Mesodermal cell (in vitro differentiated cells): ENCODE results near the gene HAND1.
A peak's percentile ranks its signal among the peaks of the same experiment; 100 is the strongest.

Experiments
- H3K27ac ChIP-seq: 2 replicates; pipeline ENCODE4 v1.7.0; 2013; ENCODE audit warnings: mild to moderate bottlenecking, low read depth, low read length, moderate library complexity; ENCODE audit not compliant: severe bottlenecking
- H3K36me3 ChIP-seq: 2 replicates; pipeline ENCODE4 v1.7.1; 2013; ENCODE audit warnings: mild to moderate bottlenecking, low read length, moderate library complexity; ENCODE audit not compliant: control insufficient read depth, insufficient read depth
- H3K4me1 ChIP-seq: one replicate; pipeline ENCODE4 v1.7.1; 2013; ENCODE audit warnings: mild to moderate bottlenecking, low read length; ENCODE audit not compliant: insufficient read depth, control insufficient read depth, poor library complexity, severe bottlenecking
- H3K4me3 ChIP-seq: 2 replicates; pipeline ENCODE4 v1.7.0; 2013; ENCODE audit warnings: low read length, control low read depth, mild to moderate bottlenecking; ENCODE audit not compliant: insufficient read depth, poor library complexity, severe bottlenecking; ENCODE audit errors: extremely low read depth
- H3K9me3 ChIP-seq: 2 replicates; pipeline ENCODE4 v1.7.1; 2013; ENCODE audit warnings: mild to moderate bottlenecking, low read length, moderate library complexity; ENCODE audit not compliant: control insufficient read depth
- WGBS, 2 experiments: methylation state at CpG; one replicate each; pipeline ENCODE4 v1.1.5; 2013; ENCODE audit warnings: missing lambda C conversion rate in 2 of 2; ENCODE audit not compliant: insufficient coverage in 2 of 2; 5-methylcytosine and 5-hydroxymethylcytosine counted together

Gene HAND1

DNA sequence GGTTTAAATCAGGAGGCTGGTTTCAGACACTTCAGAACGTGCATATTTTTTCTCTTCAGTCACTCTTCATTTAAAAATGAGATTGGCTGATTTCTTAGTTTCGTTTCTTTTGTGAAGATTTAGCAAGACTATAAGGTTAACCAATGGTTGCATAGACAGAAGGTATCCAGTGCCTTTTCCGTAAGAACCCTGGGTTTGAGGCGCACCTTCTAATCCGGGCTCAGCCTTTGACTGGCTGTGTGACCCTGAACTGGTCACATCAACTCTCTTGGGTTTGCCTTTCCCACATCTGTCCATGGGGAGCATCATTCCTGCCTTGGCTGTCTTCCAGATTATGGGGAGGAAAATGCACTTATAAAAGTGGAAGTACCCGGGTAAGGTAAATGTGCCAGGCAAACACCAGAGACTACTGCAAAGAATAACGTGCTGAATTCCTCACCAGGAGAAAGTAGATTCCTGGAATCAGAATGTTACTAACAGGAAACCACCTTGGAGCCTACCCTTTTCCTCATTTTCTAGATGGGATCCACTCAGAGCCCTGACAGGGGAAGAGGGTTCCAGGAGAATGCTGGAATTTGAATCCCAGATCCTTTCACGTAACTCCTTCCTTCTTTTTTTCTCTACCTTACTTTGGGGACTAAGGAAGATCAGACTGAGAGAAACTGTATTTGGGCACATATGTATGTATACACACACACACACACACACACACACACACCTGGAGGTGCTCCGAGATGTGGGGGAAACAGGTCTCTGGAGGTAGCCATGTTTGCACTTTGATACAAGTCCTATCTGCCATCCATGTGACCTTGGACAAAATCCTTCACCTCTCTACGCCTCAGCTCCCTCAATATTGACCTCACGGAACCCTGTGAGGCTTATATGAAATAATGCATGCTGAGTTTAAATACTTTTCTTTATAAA lies 6.8 kb downstream of the HAND1 start:
- WGBS, 2 experiments = 10 to 21% methylated on average over 4 to 5 of the region's 11 CpGs
- H3K4me1 ChIP-seq = peaks cover 34% of the 10 kb centered on the region
- no peaks in the 10 kb centered on the region for H3K9me3 ChIP-seq
- H3K4me3 ChIP-seq = no peak overlapping the region
- peaks cover 26% of the 10 kb centered on the region for H3K36me3 ChIP-seq
- H3K27ac ChIP-seq = peak overlapping the region; percentile 52

DNA sequence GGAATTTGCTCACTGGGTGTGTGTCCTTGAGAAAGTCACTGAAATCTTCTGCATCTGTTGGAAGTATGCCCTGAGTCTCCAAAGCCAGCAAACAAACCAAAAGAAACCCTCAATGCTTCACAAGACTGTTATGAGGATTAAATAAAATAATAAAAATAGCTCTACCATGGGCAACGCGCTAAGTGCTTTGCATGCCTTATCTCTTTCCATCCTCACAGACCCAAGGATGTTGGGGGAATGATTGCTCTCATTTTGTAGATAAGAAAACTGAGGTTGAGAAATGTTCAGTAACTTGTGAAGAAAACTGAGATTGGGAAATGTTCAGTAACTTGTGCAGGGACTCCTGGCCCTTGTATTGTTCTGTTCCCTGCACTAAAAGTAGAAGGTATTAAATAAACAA lies 7.9 kb downstream of the HAND1 start:
- no peaks in the 10 kb centered on the region for H3K9me3 ChIP-seq
- no CpG with 5 or more reads among the region's 2 CpGs for WGBS, 2 experiments

DNA sequence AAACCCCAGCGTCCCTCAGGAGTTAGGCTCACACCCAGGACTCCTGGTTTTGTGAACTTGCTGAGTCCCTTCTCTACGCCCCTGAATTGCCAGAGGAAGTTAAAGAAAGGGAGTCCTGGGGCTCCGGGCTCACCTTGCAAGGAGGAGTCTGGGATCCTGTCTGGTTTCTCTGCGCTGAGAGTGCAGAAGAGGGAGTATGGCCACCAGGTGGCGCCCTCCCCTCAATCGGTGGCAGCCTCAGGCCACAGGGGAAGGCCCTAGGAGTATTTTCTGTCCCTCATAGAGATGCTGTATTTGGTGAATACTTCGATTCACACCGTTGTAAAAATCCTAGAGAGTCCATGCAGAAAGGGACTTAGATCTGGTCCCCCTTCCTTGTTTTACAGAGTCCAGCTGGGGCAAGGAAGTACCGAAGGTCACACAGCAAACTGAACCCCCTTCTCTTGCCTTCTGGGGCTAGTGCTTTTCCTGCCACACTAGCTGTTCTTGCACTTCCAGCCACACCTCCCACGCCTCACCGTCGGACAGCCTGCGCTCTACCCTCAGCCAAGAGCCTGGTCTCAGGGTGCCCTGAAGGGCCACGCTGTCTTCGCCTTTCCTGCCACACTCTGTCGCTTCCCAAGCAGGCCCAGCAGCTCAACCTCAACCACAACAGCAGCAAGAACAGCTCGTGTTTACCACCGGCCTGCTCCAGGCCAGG lies 10.2 kb downstream of the HAND1 start:
- Histone ChIP-seq H3K9me3 (no peaks in the 10 kb centered on the region), H3K4me3 (no peak overlapping the region), H3K4me1 (peaks cover 26% of the 10 kb centered on the region), H3K27ac (peak overlapping the region; percentile 39), H3K36me3 (no peaks in the 10 kb centered on the region)
- 33 to 47% methylated on average over 15 to 18 of the region's 18 CpGs for WGBS, 2 experiments

More for the DNA sequence above, 7.9 kb downstream of the HAND1 start:
- Histone ChIP-seq H3K4me3 (no peak overlapping the region), H3K36me3 (peaks cover 16% of the 10 kb centered on the region), H3K27ac (peak overlapping the region; percentile 52), H3K4me1 (peaks cover 34% of the 10 kb centered on the region)

DNA sequence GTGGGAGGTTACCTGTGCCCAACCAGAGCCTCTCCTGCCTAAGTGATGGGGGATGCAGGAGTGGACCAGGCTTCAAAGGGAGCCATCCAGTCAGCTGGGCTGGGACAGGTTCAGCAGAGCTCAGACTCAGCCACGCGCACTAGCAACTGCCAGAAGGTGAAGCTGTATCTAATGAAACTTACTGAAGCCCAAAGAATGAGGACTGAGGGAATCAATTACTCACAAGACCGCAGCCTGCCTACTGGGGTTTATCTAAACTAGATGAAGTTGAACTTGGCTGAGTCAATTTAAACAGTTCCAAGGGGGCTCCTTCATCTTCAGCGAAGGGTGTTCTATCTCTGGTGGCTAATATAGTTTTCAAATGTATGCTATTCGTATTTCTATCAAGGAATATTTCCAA lies 11.4 kb downstream of the HAND1 start:
- 77 to 86% methylated on average over 4 of the region's 5 CpGs for WGBS, 2 experiments
- Histone ChIP-seq H3K4me1 (peaks cover 22% of the 10 kb centered on the region), H3K9me3 (no peaks in the 10 kb centered on the region), H3K4me3 (no peak overlapping the region), H3K36me3 (no peaks in the 10 kb centered on the region), H3K27ac (no peak overlapping the region)

DNA sequence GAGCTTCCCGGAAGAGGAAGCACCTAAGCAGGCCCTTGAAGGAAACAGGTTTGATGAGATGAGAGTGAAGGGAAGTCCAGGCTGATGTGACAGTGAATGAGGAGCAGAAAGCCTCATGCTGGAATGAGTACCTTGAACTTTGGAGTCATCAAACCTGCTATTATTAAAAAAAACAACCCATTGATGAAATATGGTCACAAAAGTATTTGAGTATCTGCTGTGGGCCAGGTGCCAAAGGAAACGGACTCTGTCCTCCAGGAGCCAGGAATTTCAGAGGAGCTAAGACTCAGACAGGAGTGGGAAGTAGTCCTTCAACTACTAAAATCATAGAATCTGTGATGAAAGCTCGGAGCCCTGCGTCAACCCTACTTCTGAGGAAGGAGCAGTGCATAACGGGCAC lies 11.9 kb downstream of the HAND1 start:
- no peak overlapping the region for H3K4me3 ChIP-seq
- 85 to 97% methylated on average over 5 of the region's 5 CpGs for WGBS, 2 experiments

DNA sequence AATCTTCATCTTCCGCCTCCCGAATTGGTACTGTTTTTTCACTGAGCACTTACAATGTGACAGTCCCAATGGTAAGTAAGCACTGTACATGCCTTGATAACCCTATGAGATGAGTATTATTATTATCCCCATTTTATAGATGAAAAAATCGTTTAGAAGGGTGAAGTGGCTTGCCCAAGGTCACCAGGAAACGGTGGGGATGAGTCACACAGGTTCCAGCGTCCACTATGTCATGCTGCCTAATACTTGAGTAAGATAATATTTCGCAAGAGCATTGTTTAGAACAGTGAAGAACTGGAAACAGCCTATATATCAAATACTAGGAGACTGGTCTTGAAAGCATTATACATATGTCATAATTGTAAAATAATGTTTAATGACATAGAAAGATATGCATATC lies 12.9 kb downstream of the HAND1 start:
- Histone ChIP-seq H3K9me3 (no peaks in the 10 kb centered on the region), H3K4me3 (no peak overlapping the region), H3K4me1 (peaks cover 7% of the 10 kb centered on the region), H3K36me3 (peaks cover 4% of the 10 kb centered on the region), H3K27ac (no peak overlapping the region)
- 69% methylated on average over 3 of the region's 6 CpGs; no CpG with 5 or more reads in 1 of the 2 experiments for WGBS, 2 experiments

More for the DNA sequence above, 11.9 kb downstream of the HAND1 start:
- Histone ChIP-seq H3K27ac (no peak overlapping the region), H3K4me1 (peaks cover 17% of the 10 kb centered on the region), H3K9me3 (no peaks in the 10 kb centered on the region), H3K36me3 (no peaks in the 10 kb centered on the region)

DNA sequence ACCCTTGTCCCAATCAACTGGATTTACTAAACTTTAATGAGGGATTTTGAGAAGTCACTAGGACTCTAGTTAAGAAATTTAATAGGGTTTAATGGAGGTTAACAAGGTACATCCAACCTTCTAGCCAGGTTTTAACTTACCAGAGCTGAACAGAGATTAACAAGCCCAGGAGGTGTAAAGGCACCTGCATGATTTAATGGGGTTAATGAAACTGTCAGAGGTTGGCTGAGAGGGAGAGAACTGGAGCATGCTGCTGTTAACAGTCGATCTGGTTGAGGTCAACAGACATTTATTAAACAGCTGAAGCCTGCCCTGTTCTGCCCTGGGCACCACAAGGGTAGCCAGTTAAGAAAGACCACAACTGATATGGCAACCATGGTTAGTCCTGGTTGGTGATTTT lies 13.6 kb downstream of the HAND1 start:
- WGBS, 2 experiments = 60 to 80% methylated on average over 1 of the region's 1 CpG
- no peak overlapping the region for H3K4me3 ChIP-seq
- no peak overlapping the region for H3K27ac ChIP-seq
- H3K9me3 ChIP-seq = no peaks in the 10 kb centered on the region
- peaks cover 4% of the 10 kb centered on the region for H3K36me3 ChIP-seq
- peaks cover 7% of the 10 kb centered on the region for H3K4me1 ChIP-seq

DNA sequence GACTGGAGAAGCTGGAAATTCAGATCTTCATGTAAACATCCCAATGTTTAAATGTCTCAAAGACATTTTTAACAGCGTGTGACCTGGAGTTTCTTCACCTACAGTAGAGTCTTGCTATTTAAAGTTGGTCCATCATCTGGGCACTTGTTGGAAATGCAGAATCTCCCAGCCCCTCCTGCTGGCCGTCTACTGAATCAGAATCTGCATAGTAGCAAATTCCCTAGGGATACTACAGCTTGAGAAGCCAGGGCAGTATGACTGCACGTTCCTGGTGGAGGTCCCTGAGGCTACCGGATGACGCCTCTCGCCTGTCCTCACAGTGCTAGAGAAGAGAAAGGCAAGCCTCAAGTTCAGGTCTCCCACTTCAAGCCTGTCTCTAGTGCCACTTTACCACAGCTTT lies 16.5 kb downstream of the HAND1 start:
- Histone ChIP-seq H3K4me3 (no peak overlapping the region), H3K27ac (no peak overlapping the region), H3K36me3 (peaks cover 27% of the 10 kb centered on the region), H3K9me3 (no peaks in the 10 kb centered on the region), H3K4me1 (no peaks in the 10 kb centered on the region)
- WGBS, 2 experiments = 39 to 60% methylated on average over 5 to 6 of the region's 6 CpGs

DNA sequence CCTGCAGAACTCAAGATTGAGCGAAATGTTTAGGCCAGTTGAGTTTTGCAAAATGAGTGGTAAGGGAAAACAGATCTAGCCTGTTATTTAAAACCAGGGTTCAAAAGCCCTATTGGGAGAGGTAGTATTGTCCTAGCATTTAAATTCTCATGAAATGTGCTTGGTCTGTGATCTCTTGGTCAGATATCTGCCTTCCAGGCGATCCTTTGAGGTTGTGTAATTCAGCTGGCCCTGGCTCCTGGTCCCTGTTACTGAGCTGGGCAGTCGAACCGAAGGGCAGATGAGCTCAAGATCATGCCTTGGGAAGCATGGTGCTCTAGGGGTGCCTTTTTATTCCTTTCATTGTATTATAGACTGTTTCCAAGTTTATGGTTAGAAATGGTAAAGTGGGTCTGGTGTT lies 17.9 kb downstream of the HAND1 start:
- Histone ChIP-seq H3K27ac (no peak overlapping the region), H3K4me1 (no peaks in the 10 kb centered on the region), H3K4me3 (no peak overlapping the region), H3K9me3 (no peaks in the 10 kb centered on the region), H3K36me3 (peaks cover 40% of the 10 kb centered on the region)
- WGBS, 2 experiments = 100% methylated on average over 1 to 2 of the region's 4 CpGs

DNA sequence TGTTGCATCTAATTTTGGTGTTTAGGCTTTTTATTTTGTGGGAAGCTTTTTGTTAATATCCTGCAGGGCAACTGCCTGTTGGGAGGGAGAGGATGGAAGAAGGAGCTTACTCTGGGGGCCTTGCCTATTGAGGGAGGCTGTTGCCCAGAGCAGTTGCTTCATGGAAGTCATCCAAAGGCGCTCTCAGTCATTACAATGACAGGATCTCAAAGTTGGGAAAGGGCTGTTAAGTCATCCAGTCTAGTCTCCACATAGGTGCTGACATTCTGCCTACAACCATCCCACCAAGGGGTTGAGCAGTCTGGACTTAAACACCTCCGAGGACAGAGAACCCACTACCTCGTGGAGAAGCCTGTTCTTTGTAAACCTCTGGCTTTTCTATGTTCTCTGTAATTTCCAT lies 19.0 kb downstream of the HAND1 start:
- 92 to 94% methylated on average over 2 to 3 of the region's 3 CpGs for WGBS, 2 experiments
- H3K4me1 ChIP-seq = no peaks in the 10 kb centered on the region
- no peaks in the 10 kb centered on the region for H3K9me3 ChIP-seq
- H3K4me3 ChIP-seq = no peak overlapping the region
- H3K36me3 ChIP-seq = peaks cover 48% of the 10 kb centered on the region
- no peak overlapping the region for H3K27ac ChIP-seq

DNA sequence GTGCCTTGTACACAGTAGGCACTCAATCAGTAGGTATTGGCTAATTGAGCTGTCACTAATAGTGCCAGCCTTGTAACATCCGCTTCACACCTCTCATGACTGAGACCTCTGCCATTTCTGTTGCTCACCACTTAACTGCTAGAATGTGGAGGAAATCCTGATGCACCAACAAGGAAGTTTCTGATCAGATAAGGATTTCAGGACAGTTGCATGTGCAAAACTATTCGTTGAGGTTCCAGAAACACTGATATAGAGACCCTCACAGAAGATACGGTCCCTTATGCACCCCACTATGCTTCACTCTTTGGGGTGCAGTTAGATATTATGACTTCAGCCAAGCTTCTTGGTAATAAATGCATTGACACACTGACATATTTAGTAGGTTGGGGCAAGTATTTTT lies 21.5 kb downstream of the HAND1 start:
- H3K36me3 ChIP-seq = peaks cover 72% of the 10 kb centered on the region
- no peaks in the 10 kb centered on the region for H3K4me1 ChIP-seq
- no peak overlapping the region for H3K27ac ChIP-seq
- H3K4me3 ChIP-seq = no peak overlapping the region
- H3K9me3 ChIP-seq = no peaks in the 10 kb centered on the region
- 93 to 94% methylated on average over 2 of the region's 3 CpGs for WGBS, 2 experiments
